Activated gamma-delta T cell treated with Interleukin-2 at 50 U/mL for 16 hours (primary cell): ENCODE measurements around the gene SMIM41.

Source experiments
- DNase-seq: peaks from one replicate; pipeline ENCODE4 v3.0.0-alpha.2; 2020

Gene SMIM41

GRCh38 chr12:52123487-52124186 lies 44.1 kb downstream of the SMIM41 start:
- DNase-seq: no peak

DNA sequence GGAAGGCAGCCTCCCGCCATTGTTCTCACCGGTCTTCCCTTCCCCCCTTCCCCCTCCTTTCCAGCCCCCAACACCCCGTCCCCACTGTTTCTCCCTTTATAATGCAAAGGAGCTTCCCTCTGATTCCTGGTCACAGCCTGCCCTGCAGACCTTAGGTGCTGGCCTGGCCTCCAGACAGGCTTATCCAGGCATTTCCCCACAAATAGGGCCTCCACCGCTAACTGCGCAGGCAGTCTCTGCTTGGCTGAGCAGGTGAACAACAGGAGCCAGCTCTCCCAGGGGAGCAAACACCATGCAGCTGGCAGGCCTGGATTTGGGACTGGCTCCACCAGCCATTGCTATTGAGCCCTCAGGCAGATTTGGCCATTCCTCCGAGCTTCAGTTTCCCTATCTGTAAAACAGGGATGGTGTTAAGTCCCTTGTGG lies 46.0 kb downstream of the SMIM41 start:
- DNase-seq: no peak

DNA sequence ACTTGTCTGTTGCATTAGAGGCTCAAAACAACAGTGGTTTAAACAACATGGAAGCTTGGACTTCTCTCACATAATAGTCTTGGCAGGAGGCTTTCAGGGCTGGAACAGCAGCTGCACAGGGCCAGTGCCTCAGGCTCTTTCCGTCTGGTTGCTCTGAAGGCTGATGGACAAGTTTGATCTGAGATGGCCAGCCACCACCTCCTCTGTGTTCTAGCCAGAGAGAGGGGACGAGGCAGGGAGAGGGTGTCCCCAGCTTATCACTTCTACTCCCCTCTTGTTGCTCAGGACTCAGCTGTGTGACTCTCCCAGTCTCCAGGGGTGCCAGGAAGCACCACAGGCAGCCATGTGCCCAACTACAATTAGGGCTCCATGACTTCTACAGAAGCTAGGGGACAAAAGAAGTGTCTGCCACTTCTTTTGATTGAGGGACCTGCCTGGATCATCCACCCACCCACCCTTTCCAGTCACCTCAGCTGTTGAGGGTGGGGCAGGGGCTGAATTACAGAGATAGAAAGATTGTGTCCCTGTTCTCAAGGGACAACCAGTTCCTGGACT lies 46.6 kb downstream of the SMIM41 start:
- no peak for DNase-seq

GRCh38 chr12:52126605-52127578 lies 47.4 kb downstream of the SMIM41 start:
- DNase-seq: no peak

GRCh38 chr12:52127683-52128450 lies 48.4 kb downstream of the SMIM41 start:
- DNase-seq: no peak

- no peak for DNase-seq
These were observed 51.2 kb downstream of the SMIM41 start for GRCh38 chr12:52130711-52131110.

GRCh38 chr12:52132754-52133161 lies 53.3 kb downstream of the SMIM41 start:
- no peak for DNase-seq

- DNase-seq: no peak
These were observed 58.2 kb downstream of the SMIM41 start for GRCh38 chr12:52137746-52138145.

GRCh38 chr12:52139147-52139546 lies 59.6 kb downstream of the SMIM41 start:
- DNase-seq: no peak

- DNase-seq: no peak
These were observed 60.1 kb downstream of the SMIM41 start for GRCh38 chr12:52139579-52140062.

- no peak for DNase-seq
These were observed 61.8 kb downstream of the SMIM41 start for GRCh38 chr12:52141306-52141705.

GRCh38 chr12:52141875-52142274 lies 62.4 kb downstream of the SMIM41 start:
- DNase-seq: no peak

DNA sequence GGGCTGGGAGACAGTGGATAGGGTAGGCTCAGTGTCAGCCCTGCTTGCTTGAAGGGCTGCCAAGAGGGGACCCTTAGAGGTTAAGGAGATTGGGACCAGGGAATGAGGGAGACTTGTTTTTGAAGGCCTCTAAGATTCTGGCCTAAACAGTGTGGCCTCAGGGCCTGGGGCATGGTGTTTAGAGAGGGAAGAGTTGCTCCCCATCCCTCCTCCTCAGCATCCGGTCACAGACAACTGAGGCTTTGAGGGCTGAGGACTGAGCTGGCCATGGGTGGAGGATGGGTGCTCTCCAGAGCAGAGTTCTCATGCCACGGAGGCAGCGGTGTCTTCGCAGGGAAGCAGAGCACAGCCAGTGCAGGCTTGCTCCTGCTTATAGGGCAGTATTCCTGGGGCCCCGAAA lies 62.9 kb downstream of the SMIM41 start:
- DNase-seq: no peak

DNA sequence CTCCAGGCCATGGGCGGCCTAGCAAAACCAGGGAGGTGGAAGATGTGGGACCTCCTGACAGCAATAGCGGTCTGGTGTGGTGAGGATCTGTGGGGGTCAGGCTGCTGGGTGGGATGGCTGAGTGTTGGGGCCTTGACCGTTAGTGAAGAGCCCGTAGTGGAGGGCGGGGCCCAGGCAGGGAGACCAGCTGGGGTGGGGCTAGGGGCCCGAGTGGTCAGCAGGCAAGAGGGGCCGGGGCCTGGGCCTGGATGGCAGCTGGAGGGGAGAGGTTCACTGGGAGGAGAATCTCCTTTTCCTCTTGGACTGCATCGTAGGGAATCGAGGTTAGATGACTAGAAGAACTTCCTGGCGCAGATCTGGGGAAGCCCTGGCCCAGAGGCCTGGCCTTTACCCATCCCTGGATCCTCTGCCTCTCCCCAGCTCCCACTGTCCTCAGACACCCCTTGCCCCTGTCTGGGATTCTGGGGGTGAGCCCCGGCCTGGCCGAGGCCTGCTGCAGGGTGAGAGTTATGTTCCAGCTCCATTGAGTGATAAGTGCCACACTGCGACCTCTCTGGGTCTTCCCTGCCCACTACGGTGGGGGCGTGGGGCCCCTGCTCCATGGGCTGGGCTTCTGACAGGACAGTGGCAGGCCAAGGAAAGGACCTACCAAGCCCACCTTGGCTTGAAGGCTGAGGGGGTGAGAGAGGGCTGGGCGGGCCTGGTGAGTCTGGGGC lies 65.2 kb downstream of the SMIM41 start:
- DNase-seq: no peak

DNA sequence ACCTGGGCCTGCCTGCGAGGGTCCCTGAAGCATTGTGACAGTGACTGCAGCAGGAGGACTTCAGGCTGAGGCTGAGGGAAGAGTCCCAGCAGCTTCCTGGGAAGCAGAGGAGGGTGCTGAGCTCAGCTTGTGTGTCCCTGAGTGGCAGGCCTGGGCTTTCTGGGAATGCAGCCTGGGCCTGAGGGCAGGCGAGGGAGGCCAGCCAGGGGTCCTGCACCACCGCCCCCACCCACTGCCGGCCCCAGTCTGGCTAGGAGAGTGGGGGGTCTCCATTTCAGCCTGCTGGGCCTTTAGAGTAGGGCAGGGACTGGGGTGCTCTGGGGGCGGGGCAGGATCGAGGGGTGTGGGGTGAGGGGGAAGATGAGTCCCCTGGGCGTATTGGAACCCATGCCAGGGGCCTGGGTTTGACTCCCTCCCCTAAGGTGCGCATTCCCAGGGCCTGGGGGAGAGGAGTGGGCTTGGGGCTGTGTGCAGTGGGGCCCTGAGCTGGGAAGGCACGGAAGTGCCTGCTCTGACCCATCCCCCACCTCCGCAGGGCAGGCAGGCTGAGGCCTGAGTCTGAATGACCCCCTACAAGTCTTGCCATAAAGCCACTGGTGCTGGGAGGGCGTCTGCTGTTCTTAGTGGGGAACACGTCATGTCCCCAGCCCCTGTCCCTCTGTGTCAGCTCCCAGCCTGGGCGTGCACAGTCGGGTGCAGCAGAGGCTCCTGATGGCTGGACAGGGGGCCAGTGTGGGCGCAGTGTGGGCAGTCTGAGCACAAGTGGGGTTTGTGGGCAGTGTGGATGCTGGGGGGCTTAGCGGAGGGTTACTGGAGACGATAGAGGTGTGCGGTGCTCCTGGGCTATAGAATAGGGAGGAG lies 66.0 kb downstream of the SMIM41 start:
- no peak for DNase-seq

DNA sequence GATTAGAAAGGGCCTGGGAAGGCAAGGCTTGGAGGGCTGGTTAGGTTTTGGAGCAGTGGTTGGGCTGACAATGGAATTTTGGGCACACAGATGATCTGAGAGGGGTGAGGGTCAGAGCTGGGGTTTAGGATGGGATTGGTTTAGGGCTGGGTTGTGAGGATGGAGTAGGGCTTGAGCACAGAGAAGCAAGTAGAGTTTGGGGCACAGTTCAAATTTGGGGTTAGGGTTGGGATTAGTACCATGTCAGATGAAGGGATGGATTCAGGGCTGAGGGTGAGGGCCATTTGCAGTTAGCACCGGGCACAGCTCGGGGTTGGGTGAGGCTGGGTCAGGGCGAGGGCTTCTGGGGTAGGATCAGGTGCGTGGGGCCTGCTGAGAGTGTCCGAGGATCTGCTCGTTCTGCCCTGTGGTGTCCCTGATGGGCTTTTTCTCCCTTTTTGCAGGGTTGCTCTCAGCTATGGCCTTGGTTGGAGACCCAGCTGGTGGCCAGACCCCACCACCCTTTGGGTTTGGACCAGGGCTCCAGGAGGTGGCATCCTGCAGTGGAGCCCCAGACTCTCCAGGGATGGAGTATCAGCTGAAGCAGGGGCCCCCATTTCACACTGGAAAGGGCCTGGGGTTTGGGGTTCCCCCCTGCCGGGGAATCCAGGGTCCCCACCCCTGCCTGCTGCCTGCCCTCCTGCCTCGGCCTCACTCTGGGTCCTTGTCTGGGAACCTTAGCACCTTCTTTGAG lies 66.8 kb downstream of the SMIM41 start:
- no peak for DNase-seq

DNA sequence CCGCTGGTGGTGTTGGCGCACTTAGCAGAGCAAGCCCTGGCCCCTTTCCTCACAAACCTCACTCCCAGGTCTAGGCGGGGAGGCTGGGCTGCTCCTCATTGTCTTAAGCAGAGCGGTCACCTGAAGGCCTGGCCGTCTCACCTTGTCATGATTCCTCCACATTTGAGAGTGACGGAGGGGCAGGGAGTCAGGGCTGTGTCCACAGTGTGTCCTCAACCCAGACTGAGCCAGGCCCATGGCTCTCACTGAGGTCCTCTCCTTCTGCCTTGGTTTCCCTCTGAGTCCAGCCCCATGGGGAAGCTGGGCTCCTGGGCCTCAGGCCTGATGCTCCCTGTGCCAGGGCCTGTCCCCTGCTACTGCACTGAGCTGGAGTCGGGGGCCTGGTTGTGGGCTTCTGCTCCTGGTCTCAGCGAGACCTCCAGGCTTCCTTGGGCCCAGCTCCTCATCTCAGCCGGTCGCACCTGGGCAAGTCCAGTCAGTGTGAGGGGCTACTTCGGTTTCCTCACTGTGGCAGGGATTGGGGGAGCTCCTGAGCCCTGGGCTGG lies 67.4 kb downstream of the SMIM41 start:
- no peak for DNase-seq

DNA sequence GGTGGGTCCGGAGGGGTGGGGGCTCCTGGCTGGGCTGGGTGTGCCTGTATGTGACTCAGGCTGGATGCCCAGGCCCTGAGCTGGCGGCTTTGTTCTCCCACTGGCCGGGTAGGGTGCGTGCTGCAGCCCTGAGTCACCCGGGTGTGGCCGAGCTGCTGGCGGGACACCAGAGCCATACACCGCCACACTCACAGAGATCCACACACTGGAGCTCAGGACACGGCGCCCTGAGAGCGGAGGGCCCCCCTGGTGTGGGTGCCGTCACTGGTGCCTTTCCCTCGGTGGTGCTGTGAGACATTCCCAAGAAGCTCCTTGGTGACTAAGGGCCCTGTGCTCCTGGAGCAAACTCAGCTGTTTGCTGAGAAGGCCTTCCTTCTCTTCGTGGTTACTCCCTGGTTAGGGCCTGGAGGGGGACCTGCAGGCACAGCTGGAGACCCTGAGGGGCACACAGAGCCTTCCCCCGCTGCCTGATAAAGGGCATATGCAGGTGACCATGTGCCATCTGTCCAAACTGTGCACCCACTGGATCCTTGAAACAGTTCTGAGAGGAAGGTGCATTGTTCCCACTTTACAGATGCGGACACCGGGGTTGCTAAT lies 68.0 kb downstream of the SMIM41 start:
- DNase-seq: no peak

GRCh38 chr12:52147964-52148463 lies 68.5 kb downstream of the SMIM41 start:
- no peak for DNase-seq
